HEK293T (cell line): ENCODE data around the gene KRT32.

ENCODE experiments used
- CTCF ChIA-PET: fragments of 350-600 bp; formaldehyde crosslinking; extraction: SDS; loops from one replicate; lab custom pipeline; 2021; ENCODE audit warnings: antibody characterized with exemption, inconsistent platforms; lab: Yijun Ruan, JAX
- POLR2A ChIA-PET: fragments of 350-600 bp; formaldehyde crosslinking; extraction: SDS; loops from one replicate; lab custom pipeline; 2020; ENCODE audit warnings: antibody characterized with exemption, inconsistent platforms; lab: Yijun Ruan, JAX
- DNase-seq: peaks from one replicate; pipeline ENCODE4 v3.0.0; 2012; ENCODE audit warnings: mixed read lengths; ENCODE audit errors: extremely low spot score
- ARNT ChIP-seq: fragments of 450-650 bp; IDR thresholded peaks from 2 replicates; pipeline ENCODE4 v1.6.1; 2017; ENCODE audit warnings: mild to moderate bottlenecking
- BHLHE40 ChIP-seq: fragments of 450-650 bp; IDR thresholded peaks from 2 replicates; pipeline ENCODE4 v1.6.1; 2016; ENCODE audit warnings: mild to moderate bottlenecking, moderate library complexity, borderline replicate concordance
- CTBP1 ChIP-seq: fragments of 450-650 bp; IDR thresholded peaks from 2 replicates; pipeline ENCODE4 v1.6.1; 2016; ENCODE audit warnings: borderline replicate concordance
- ELF4 ChIP-seq: fragments of 450-650 bp; IDR thresholded peaks from 2 replicates; pipeline ENCODE4 v1.6.1; 2017; ENCODE audit warnings: antibody characterized with exemption
- FOXA1 ChIP-seq: fragments of 450-650 bp; IDR thresholded peaks from 2 replicates; pipeline ENCODE4 v1.6.1; 2016; ENCODE audit warnings: mild to moderate bottlenecking
- FOXK2 ChIP-seq: fragments of 450-650 bp; IDR thresholded peaks from 2 replicates; pipeline ENCODE4 v1.6.1; 2016; ENCODE audit warnings: mild to moderate bottlenecking
- FOXM1 ChIP-seq: fragments of 450-650 bp; IDR thresholded peaks from 2 replicates; pipeline ENCODE4 v1.6.1; 2017; ENCODE audit warnings: mild to moderate bottlenecking, borderline replicate concordance
- HDGF ChIP-seq: fragments of 450-650 bp; IDR thresholded peaks from 2 replicates; pipeline ENCODE4 v1.6.1; 2017; ENCODE audit warnings: antibody characterized with exemption, borderline replicate concordance
- L3MBTL2 ChIP-seq: fragments of 450-650 bp; conservative IDR thresholded peaks from 2 replicates; pipeline ENCODE4 v1.6.1; 2016; ENCODE audit warnings: mild to moderate bottlenecking
- LEF1 ChIP-seq: fragments of 450-650 bp; IDR thresholded peaks from 2 replicates; pipeline ENCODE4 v1.6.1; 2017; ENCODE audit warnings: mild to moderate bottlenecking, borderline replicate concordance
- NFRKB ChIP-seq: fragments of 450-650 bp; IDR thresholded peaks from 2 replicates; pipeline ENCODE4 v1.6.1; 2016; ENCODE audit warnings: mild to moderate bottlenecking, moderate library complexity
- PKNOX1 ChIP-seq: fragments of 450-650 bp; IDR thresholded peaks from 2 replicates; pipeline ENCODE4 v1.6.1; 2016
- SP1 ChIP-seq: fragments of 450-650 bp; IDR thresholded peaks from 2 replicates; pipeline ENCODE4 v1.6.1; 2017
- SUZ12 ChIP-seq: fragments of 450-650 bp; IDR thresholded peaks from 2 replicates; pipeline ENCODE4 v1.6.1; 2016; ENCODE audit warnings: mild to moderate bottlenecking
- TARDBP ChIP-seq: fragments of 450-650 bp; IDR thresholded peaks from 2 replicates; pipeline ENCODE4 v1.6.1; 2016
- ZNF384 ChIP-seq: fragments of 450-650 bp; IDR thresholded peaks from 2 replicates; pipeline ENCODE4 v1.6.1; 2016

KRT32 gene

GRCh38 chr17:41417127-41417526 lies 50.1 kb downstream of the KRT32 start:
- TF ChIP-seq SP1 (no peak), FOXK2 (no peak), CTBP1 (no peak), LEF1 (no peak), TARDBP (no peak), FOXA1 (no peak), L3MBTL2 (no peak), NFRKB (no peak), ZNF384 (no peak), ELF4 (no peak)
- DNase-seq: no peak
- CTCF ChIA-PET: interaction anchor here (1.3 to 2.2 kb wide), 3 partner anchors 11 to 132 kb away, joined by 3 to 9 read pairs (median 8); no protein-coding TSS in a partner anchor
- POLR2A ChIA-PET: no interaction called here

- DNase-seq: no peak
- TF ChIP-seq LEF1 (no peak), L3MBTL2 (no peak), ELF4 (no peak), SP1 (no peak), FOXA1 (no peak), TARDBP (no peak)
- POLR2A ChIA-PET: no interaction called here
- CTCF ChIA-PET: interaction anchor here (1.9 to 2.2 kb wide), 2 partner anchors 10 to 133 kb away, joined by 8 to 9 read pairs; no protein-coding TSS in a partner anchor
Measured at GRCh38 chr17:41416479-41416878, 50.7 kb downstream of the KRT32 start.

- DNase-seq: no peak
- no peak for TF ChIP-seq SUZ12
- no peak for TF ChIP-seq FOXM1
- no peak for TF ChIP-seq BHLHE40
- TF ChIP-seq ZNF384: no peak
- TF ChIP-seq CTBP1: no peak
- TF ChIP-seq FOXA1: no peak
- no peak for TF ChIP-seq FOXK2
- no peak for TF ChIP-seq NFRKB
- no peak for TF ChIP-seq SP1
- no peak for TF ChIP-seq L3MBTL2
- TF ChIP-seq PKNOX1: no peak
- TF ChIP-seq TARDBP: no peak
- TF ChIP-seq HDGF: no peak
- no peak for TF ChIP-seq ARNT
- TF ChIP-seq LEF1: no peak
- TF ChIP-seq ELF4: no peak
- POLR2A ChIA-PET: no interaction called here
- CTCF ChIA-PET: no interaction called here
Measured at GRCh38 chr17:41415833-41416335, 51.3 kb downstream of the KRT32 start.

GRCh38 chr17:41415411-41415810 lies 51.8 kb downstream of the KRT32 start:
- TF ChIP-seq PKNOX1: no peak
- ChIA-PET CTCF (no interaction called here), POLR2A (no interaction called here)
- DNase-seq: no peak

GRCh38 chr17:41413982-41414381 lies 53.2 kb downstream of the KRT32 start:
- DNase-seq: no peak
- TF ChIP-seq HDGF (no peak), CTBP1 (no peak), ELF4 (no peak), PKNOX1 (no peak), TARDBP (no peak), SP1 (no peak), SUZ12 (no peak), NFRKB (no peak), LEF1 (no peak), L3MBTL2 (no peak), FOXA1 (no peak), BHLHE40 (no peak), FOXM1 (no peak), ZNF384 (no peak), ARNT (no peak), FOXK2 (no peak)
- CTCF ChIA-PET: no interaction called here
- POLR2A ChIA-PET: no interaction called here

GRCh38 chr17:41413353-41413957 lies 53.7 kb downstream of the KRT32 start:
- POLR2A ChIA-PET: no interaction called here
- no peak for DNase-seq
- TF ChIP-seq ARNT (no peak), PKNOX1 (no peak), TARDBP (no peak), NFRKB (no peak), FOXA1 (no peak)
- CTCF ChIA-PET: no interaction called here
